ENCODE measurements around the gene GFI1.
"Not testable (repeated sequence)": the region's sequence is repeated elsewhere in the genome, so short reads cannot be mapped to it uniquely, and the experiment has no call there.

The GFI1 gene

DNA sequence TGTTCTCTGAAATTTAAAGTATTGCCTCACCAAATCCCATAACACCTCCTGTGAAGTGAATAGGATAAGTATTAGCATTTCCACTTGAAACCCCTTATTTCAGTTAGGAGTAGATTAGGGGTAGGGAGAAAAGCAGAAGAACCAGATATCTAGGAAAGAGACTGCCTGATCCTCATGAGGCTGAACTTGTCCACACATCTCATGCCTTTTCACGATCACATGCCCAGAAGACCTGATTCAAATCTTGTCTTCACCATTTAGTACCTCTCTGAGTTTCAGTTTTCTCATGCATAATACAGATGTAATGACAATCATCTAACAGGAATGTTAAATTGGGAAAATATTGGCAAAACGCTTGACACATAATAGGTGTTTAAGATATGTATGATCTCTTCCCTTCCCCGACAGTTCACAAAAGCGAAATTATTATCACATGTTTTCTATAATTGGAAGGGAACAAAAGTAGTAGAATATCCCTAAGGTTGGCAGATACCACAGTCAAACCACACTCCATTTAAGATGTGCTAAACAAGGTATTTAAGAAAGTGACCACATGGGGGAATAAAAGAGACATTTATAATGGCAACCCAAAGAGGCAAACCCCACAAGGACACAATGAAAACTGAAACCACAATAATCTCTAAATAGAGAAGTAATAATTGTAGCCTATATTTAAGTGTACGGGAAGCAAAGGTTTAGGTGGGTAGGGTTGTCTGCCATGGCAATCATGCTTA is 25.2 kb downstream of the GFI1 start:
- DNase-seq: no peak

DNA sequence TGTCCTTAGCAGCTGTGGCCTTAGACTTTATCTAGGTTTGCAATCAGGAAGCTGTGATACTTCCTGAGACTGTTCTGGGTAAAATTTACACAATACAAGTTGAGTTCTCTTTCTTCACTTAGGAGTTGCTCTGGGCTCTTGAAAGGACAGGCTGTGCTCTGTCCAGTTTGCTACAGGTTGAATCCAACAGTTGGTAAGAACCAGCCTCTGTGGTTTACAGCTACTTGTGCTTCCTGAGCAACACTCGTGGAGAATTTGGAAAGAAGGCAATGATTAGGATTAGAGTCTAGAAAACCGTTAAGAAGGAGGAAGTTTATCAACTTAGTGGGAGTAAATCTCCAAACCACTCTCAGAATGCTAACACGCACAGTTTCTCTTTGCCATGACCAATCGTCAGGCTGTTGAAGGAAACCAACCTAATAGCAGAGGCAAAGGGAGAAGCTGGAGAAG is 26.8 kb downstream of the GFI1 start:
- no peak for DNase-seq

- DNase-seq: no peak
Measured at GRCh38 chr1:92458146-92458545, 28.6 kb downstream of the GFI1 start.

DNA sequence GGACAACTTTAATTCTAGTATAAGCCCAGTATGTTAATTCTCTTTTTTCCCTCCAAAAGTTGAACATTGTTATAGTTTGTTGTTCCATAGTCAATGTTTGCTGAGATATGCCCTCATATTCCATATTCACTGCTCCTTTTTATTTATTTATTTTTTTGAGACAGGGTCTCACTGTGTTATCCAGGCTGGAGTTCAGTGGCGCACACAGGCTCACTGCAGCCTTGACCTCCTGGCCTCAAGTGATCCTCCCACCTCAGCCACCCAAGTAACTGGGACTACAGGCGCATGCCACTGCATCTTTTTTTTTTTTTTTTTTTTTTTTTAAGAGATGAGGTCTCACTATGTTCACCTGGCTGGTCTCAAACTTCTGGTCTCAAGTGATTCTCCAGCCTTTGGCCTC is 38.7 kb downstream of the GFI1 start:
- DNase-seq: no peak

DNA sequence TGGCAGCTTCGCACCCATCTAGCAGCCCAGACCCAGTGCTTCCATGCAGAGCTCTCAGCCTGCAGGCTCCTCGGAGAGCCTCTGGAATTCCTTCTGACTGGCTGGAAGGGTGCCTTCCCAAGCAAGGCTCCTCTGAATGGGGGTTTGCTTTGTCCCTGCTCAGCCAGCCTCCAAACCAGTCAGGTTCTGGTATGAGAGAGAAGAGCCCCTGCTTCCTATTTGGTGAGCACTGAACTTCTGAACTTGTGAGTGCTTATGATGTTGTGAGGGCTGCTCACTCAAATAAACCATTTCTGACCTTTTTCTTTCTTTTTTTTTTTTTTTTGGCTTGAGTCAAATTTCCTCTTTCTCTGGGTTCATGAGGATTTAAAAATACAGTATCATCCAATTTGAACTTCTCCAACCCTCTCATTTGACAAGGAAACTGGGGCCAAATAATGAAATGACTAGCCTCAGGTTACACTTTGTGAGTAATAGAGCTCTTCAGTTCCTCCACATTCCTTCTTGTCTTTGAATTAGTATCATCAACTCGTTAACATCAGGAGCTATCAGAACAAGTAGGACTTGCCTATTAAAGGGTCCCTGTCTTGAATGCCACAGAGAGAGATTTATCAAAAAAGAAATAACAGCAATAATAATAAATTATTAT is 39.6 kb downstream of the GFI1 start:
- DNase-seq: no peak

GRCh38 chr1:92446546-92446945 is 40.2 kb downstream of the GFI1 start:
- DNase-seq: peak; percentile 17

- DNase-seq: no peak
Measured at GRCh38 chr1:92445865-92446264, 40.9 kb downstream of the GFI1 start.

GRCh38 chr1:92444351-92444750 is 42.4 kb downstream of the GFI1 start:
- DNase-seq: peak; percentile 30

DNA sequence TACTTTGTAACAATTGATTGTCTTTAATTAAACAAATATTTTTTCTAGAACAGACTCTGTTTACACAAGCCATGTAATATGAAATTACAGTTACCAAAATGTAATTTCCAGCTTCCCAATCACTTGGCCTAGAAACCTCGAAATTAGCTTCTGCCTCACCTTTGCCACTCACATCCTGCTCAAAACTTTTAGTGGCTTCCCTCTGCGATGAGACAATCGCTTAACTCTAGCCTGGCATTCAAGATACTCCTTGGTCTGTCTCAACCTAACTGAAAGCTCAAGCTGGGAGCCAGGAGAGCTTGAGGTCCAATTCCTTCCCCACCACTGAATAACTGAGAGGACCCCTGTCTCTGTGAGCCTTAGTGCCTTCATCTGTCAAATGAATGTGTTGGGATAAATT is 42.8 kb downstream of the GFI1 start:
- DNase-seq: no peak

DNA sequence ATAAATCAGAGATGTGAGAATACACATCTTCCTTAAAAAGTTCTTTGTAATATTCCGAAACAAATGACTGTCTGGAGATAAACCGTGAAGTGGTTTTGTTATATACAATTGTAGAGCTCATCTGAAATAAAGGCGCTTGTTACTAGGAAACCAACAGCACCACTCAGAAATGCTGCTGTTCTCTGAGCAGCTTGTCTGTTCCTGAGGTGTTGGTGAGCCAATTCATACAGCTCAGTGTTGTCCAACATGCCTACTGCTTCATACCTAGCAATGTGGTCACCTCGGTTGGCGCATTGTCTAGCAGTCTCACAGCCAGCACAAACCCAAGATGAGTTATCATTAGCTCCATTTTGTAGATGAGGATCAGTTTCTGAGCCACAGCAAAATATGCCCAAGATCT is 44.4 kb downstream of the GFI1 start:
- DNase-seq: no peak

DNA sequence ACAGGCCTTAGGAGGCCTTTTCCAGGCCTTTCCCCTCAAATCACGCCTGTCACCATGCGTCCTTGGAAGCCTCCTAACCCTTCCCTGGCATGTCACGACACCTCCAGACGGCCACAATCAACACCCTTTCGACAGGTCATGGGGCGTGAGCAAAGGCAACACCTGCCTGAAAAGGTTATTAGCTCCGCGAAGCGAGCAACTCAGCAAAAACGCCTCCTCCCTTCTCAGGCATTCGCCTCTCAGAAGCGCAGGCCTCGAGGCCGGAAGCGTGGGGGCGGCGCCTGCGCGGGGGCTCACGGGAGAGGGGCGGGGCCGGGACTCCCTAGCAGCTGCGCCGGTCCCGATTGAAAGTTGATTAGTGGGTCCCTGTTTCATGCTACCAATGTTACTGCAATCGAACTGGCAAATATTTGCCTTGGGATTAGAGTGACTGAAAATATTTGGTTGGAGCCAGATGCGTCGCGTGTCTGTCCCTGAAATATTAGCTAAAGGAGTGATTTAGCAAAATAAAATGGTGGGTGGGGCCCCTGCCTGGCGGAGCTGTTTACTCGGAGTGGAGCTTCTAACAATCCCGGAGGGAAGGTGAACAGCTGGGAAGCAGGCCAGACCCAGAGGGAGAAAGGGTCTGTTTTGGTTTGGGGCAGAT is 44.9 kb downstream of the GFI1 start:
- DNase-seq: no peak

DNA sequence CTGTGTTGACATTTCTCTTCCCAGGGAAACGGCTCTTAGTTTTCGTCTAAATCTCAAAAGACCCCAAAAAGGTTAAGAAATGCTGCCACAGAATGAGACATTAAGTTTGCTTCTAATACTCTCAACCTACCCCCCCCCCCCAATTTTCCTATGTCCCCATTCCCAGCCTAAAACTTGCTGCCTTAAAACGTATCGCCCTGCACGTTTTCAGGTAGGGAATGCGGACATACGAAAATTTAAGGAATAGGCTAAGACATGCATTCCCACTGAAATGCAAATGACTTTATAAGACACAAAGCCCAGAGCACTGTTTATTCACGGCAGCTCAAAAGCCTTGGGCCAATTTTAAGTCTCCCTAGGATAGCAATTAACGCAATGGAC is 45.4 kb downstream of the GFI1 start:
- DNase-seq: no peak

GRCh38 chr1:92439291-92439690 is 47.4 kb downstream of the GFI1 start:
- DNase-seq: no peak

- DNase-seq: not testable (repeated sequence)
Measured at GRCh38 chr1:92434572-92434971, 52.2 kb downstream of the GFI1 start.

- no peak for DNase-seq
Measured at GRCh38 chr1:92430030-92430429, 56.7 kb downstream of the GFI1 start.

DNA sequence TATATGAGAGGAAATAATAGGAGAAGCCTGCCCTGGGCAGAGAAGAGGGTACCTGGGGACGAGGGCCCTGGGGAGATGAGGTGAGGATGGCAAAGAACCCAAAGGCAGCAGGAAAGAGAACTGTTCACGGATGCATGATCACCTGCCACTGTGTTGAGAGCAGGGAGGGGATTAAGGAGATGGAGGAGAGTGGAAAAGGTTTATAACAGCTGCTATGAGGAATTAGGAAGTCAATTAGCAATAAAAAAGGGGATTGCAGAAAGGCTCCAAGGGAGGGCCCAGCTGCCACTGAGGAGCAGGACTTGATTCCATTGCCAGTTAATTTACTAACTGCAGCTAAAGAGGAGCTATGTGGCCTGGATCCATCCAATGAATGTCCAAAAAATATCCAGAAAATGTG is 61.1 kb downstream of the GFI1 start:
- no peak for DNase-seq

All from HCEC 1CT (cell line).